ENCODE results near the gene NLGN1. TPM values are rescaled to one million over a fixed set of nuclear protein-coding genes. Genes with fewer than 3 reads are reported as not detected.

Gene NLGN1
- total and polyA plus RNA-seq, 2 of the 13 experiments (the other 11 are each of a cell fraction or from before 2014, with no cell fraction given) = not detected

DNA sequence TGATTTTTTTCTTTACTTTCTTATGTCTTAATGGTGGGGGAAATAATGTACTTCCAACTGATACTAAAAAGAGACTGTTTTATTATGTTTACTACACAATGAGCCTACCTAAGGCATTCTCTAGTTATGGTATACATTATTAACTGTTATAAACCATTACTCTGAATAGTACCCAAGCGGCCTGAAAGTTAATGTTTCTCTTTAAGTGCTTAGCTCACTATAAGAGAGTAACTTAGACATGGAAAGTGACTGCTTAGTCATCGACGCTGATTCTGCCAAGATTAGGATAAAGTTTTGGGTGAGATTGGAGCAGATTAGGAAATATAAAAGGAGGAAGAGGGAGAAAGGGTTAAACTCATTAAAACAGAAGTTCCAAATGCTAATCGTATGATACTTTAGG, 365.0 kb downstream of the NLGN1 start (continued):
- TF ChIP-seq, protein P1, sequence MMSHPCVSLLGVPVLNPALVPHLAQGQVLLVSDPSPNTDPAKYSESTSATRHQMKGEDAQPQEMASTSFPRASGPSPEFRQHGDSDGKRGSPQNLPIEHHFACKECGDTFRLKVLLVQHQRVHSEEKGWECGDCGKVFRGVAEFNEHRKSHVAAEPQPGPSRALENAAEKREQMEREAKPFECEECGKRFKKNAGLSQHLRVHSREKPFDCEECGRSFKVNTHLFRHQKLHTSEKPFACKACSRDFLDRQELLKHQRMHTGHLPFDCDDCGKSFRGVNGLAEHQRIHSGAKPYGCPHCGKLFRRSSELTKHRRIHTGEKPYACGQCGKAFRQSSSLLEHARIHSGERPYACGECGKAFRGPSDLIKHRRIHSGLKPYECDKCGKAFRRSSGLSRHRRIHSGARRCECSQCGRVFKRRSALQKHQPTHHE (CRISPR knock-in tag; IDR thresholded peaks at IDR 0.05; ENCODE audit: borderline replicate concordance) = no peak
- TF ChIP-seq, protein P2, sequence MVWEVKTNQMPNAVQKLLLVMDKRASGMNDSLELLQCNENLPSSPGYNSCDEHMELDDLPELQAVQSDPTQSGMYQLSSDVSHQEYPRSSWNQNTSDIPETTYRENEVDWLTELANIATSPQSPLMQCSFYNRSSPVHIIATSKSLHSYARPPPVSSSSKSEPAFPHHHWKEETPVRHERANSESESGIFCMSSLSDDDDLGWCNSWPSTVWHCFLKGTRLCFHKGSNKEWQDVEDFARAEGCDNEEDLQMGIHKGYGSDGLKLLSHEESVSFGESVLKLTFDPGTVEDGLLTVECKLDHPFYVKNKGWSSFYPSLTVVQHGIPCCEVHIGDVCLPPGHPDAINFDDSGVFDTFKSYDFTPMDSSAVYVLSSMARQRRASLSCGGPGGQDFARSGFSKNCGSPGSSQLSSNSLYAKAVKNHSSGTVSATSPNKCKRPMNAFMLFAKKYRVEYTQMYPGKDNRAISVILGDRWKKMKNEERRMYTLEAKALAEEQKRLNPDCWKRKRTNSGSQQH (CRISPR knock-in tag; IDR thresholded peaks at IDR 0.05; ENCODE audit: low read depth) = no peak

DNA sequence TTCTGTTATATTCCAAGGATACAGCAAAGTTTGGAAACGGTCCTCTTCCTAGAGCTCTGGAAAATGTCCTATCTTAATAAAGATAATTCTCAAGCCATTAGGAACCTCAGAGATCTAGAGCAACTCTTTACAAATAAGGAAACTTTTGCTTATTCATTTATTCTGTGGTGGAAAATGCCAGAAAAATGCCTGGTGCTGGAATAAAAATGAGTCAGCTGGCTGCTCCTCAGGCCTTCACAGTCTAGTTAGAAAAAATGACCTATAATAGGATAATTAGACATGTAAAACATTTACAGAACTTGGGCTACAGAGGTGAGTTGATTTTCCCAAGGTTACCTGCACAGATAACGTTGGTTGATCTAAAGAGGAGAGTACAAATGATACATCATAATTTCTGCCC, 372.5 kb downstream of the NLGN1 start:
- ChIA-PET CTCF (ENCODE audit: low intra/inter-chr PET ratio, low total read pairs) (no interaction called here), POLR2A (no interaction called here)
- H3K4me2 ChIP-seq (ENCODE audit: low read depth, low read length) = no peak overlapping the region
- ATAC-seq (no peak), FAIRE-seq (no peak), DNase-seq (ENCODE audit: low spot score) (no peak)
- no peak overlapping the region for H2AFZ ChIP-seq (ENCODE audit: low read length)
- 0% methylated on average over 2 of the region's 2 CpGs for WGBS (ENCODE audit: low lambda C conversion rate)
- no peaks in the 10 kb centered on the region for H3K27me3 ChIP-seq (ENCODE audit: control insufficient read depth in 1 of 2, insufficient read depth in 2 of 2, low read length in 2 of 2)
- BruUV-seq (replicated peaks) = no TSS peak
- H3K9me3 ChIP-seq (ENCODE audit: low read length) = no peaks in the 10 kb centered on the region
- no peaks in the 10 kb centered on the region for H4K20me1 ChIP-seq (ENCODE audit: insufficient read depth, low read length)
- no peaks in the 10 kb centered on the region for H3K4me1 ChIP-seq (ENCODE audit: insufficient read depth, low read length)
- H3K27ac ChIP-seq (ENCODE audit: extremely low read length, insufficient read depth, low read length) = no peak overlapping the region
- H3K79me2 ChIP-seq (ENCODE audit: insufficient read depth, low read length) = no peaks in the 10 kb centered on the region
- no peak overlapping the region for H3K9ac ChIP-seq (ENCODE audit: insufficient read depth, low read depth, low read length)
- in situ Hi-C loops (cut with HindIII; ENCODE audit: extremely low pct_ligation_motif_present, low pct_unique_long_range_greater_than_20kb) = no loop called here
- intact Hi-C loops (cut with micrococcal nuclease; ENCODE audit: unreplicated experiment) = no loop called here
- H3K36me3 ChIP-seq (replicated peaks in 1 of 2; ENCODE audit: control insufficient read depth in 1 of 2, insufficient read depth in 2 of 2, low read length in 2 of 2) = no peaks in the 10 kb centered on the region
- no peak overlapping the region for H3K4me3 ChIP-seq (replicated peaks in 1 of 3; ENCODE audit: insufficient read depth in 1 of 3, low read depth in 2 of 3, low read length in 3 of 3)
- TF ChIP-seq ZNF331 (CRISPR knock-in tag; IDR thresholded peaks at IDR 0.05) (no peak), ARHGAP35 (CRISPR knock-in tag; IDR thresholded peaks at IDR 0.05; ENCODE audit: borderline replicate concordance) (no peak), KDM2A (CRISPR knock-in tag; IDR thresholded peaks at IDR 0.05; ENCODE audit: borderline replicate concordance, low read depth) (no peak), ZNF260 (CRISPR knock-in tag; IDR thresholded peaks at IDR 0.05; ENCODE audit: borderline replicate concordance, low read depth) (no peak), HMG20A (CRISPR knock-in tag; IDR thresholded peaks at IDR 0.05; ENCODE audit: borderline replicate concordance) (no peak), ZBTB38 (CRISPR knock-in tag; IDR thresholded peaks at IDR 0.05) (no peak), TEAD3 (CRISPR knock-in tag; optimal IDR thresholded peaks at IDR 0.05; ENCODE audit: borderline replicate concordance) (no peak), ATF7 (IDR thresholded peaks at IDR 0.05) (no peak), ATF7 (CRISPR knock-in tag; IDR thresholded peaks at IDR 0.05) (no peak)
- TF ChIP-seq, protein P3, sequence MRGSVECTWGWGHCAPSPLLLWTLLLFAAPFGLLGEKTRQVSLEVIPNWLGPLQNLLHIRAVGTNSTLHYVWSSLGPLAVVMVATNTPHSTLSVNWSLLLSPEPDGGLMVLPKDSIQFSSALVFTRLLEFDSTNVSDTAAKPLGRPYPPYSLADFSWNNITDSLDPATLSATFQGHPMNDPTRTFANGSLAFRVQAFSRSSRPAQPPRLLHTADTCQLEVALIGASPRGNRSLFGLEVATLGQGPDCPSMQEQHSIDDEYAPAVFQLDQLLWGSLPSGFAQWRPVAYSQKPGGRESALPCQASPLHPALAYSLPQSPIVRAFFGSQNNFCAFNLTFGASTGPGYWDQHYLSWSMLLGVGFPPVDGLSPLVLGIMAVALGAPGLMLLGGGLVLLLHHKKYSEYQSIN (CRISPR knock-in tag; IDR thresholded peaks at IDR 0.05; ENCODE audit: borderline replicate concordance) = no peak
- TF ChIP-seq, protein P4, sequence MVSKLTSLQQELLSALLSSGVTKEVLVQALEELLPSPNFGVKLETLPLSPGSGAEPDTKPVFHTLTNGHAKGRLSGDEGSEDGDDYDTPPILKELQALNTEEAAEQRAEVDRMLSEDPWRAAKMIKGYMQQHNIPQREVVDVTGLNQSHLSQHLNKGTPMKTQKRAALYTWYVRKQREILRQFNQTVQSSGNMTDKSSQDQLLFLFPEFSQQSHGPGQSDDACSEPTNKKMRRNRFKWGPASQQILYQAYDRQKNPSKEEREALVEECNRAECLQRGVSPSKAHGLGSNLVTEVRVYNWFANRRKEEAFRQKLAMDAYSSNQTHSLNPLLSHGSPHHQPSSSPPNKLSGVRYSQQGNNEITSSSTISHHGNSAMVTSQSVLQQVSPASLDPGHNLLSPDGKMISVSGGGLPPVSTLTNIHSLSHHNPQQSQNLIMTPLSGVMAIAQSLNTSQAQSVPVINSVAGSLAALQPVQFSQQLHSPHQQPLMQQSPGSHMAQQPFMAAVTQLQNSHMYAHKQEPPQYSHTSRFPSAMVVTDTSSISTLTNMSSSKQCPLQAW (CRISPR knock-in tag; IDR thresholded peaks at IDR 0.05) = no peak
- TF ChIP-seq, protein P5, sequence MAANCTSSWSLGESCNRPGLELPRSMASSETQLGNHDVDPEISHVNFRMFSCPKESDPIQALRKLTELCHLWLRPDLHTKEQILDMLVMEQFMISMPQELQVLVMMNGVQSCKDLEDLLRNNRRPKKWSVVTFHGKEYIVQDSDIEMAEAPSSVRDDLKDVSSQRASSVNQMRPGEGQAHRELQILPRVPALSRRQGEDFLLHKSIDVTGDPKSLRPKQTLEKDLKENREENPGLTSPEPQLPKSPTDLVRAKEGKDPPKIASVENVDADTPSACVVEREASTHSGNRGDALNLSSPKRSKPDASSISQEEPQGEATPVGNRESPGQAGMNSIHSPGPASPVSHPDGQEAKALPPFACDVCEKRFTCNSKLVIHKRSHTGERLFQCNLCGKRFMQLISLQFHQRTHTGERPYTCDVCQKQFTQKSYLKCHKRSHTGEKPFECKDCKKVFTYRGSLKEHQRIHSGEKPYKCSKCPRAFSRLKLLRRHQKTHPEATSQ (CRISPR knock-in tag; IDR thresholded peaks at IDR 0.05; ENCODE audit: borderline replicate concordance) = no peak
